Measurements from ENCODE around the gene HOXB7.

Gene HOXB7

DNA sequence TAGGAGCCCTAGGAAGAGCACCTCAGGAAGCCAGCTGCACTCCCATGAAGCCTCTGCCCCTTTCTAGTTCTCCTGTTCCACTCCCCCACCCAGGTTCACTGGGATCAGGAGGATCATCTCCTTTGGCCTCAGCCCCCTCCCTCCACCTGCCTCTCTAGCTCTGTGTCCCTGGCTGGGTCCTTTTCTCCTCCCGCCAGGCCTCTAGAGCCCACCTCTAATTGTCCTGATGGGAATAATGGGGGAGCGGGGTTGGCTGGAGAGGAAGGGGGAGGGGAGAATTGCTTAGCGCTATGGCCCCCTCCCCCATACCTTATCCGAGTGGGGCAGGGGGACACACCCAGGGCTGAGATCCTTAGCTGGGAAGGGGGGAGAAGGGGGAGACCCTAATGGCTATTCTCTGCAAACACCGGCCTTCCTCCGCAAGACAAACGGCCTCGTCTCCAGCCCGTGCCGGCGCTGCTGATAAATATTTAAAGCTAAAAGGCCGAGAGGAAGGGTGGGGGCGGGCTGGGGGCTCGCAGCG is 997 bp downstream of the HOXB7 start:
- peak overlapping the region; percentile 67 for H3K4me3 ChIP-seq (ENCODE audit: low read length)
- DNase-seq (ENCODE audit: low read depth): no peak
- TF ChIP-seq CTCF (conservative IDR thresholded peaks at IDR 0.05; ENCODE audit: low read length): no peak

GRCh38 chr17:48609033-48609432 is 1.8 kb downstream of the HOXB7 start:
- no peak for TF ChIP-seq CTCF (conservative IDR thresholded peaks at IDR 0.05; ENCODE audit: low read length)
- H3K4me3 ChIP-seq (ENCODE audit: low read length): peak overlapping the region; percentile 67
- DNase-seq (ENCODE audit: low read depth): no peak

- peak overlapping the region; percentile 67; the same call in 1 of the 2 replicates for H3K4me3 ChIP-seq (ENCODE audit: low read length)
- no peak for DNase-seq (ENCODE audit: low read depth)
- TF ChIP-seq CTCF (conservative IDR thresholded peaks at IDR 0.05; ENCODE audit: low read length): no peak
Observed at GRCh38 chr17:48608494-48608834, 2.4 kb downstream of the HOXB7 start.

GRCh38 chr17:48606892-48607614 is 3.8 kb downstream of the HOXB7 start:
- no peak for DNase-seq (ENCODE audit: low read depth)
- H3K4me3 ChIP-seq (ENCODE audit: low read length): no peak overlapping the region
- no peak for TF ChIP-seq CTCF (conservative IDR thresholded peaks at IDR 0.05; ENCODE audit: low read length)

GRCh38 chr17:48605991-48606891 is 4.6 kb downstream of the HOXB7 start:
- DNase-seq (ENCODE audit: low read depth): no peak
- TF ChIP-seq CTCF (conservative IDR thresholded peaks at IDR 0.05; ENCODE audit: low read length): no peak
- peak overlapping the region; percentile 36 for H3K4me3 ChIP-seq (ENCODE audit: low read length)

GRCh38 chr17:48605409-48605919 is 5.4 kb downstream of the HOXB7 start:
- no peak for TF ChIP-seq CTCF (conservative IDR thresholded peaks at IDR 0.05; ENCODE audit: low read length)
- H3K4me3 ChIP-seq (ENCODE audit: low read length): peak overlapping the region; percentile 89
- DNase-seq (ENCODE audit: low read depth): no peak

Data from AG10803 (cell line).